GM12878 (cell line): ENCODE results near the gene TP63. TPM values are rescaled to one million over a fixed set of nuclear protein-coding genes. Genes with fewer than 3 reads are reported as not detected.

Experiments used
- ATAC-seq: fragments of 200-7000 bp; cut with Tn5 transposase; 3 replicates; pipeline ENCODE4 v1.9.1; 2020; ENCODE audit warnings: mild to moderate bottlenecking, moderate library complexity
- BruUV-seq: library from RNA; stranded (reverse); fragments of 400-500 nt; replicated peaks from 2 replicates; lab custom pipeline; 2021; lab: Mats Ljungman, UMichigan
- CTCF ChIA-PET: fragments of 300-600 bp; sonication (Branson Sonifier 250); formaldehyde crosslinking; extraction: SDS; loops from one replicate; lab custom pipeline; 2021; ENCODE audit warnings: inconsistent platforms; lab: Yijun Ruan, JAX
- POLR2A ChIA-PET: fragments of 350-600 bp; formaldehyde crosslinking; extraction: SDS; loops from one replicate; lab custom pipeline; 2021; ENCODE audit warnings: inconsistent platforms; lab: Charles Lee
- RAD21 ChIA-PET: fragments of 300-600 bp; sonication (Branson Sonifier 250); formaldehyde crosslinking; loops from one replicate; lab custom pipeline; 2023; ENCODE audit warnings: antibody characterized with exemption; ENCODE audit not compliant: unreplicated experiment; lab: Charles Lee
- SMC1A ChIA-PET: fragments of 300-600 bp; sonication (Branson Sonifier 250); formaldehyde crosslinking; loops from one replicate; lab custom pipeline; 2023; ENCODE audit not compliant: unreplicated experiment, uncharacterized antibody; lab: Charles Lee
- DNase-seq: peaks from one replicate; pipeline ENCODE4 v3.0.0-alpha.2; 2011; ENCODE audit warnings: low read depth, low spot score
- FAIRE-seq: peaks from 3 replicates; lab custom pipeline; 2011; peaks lifted over from hg19 to GRCh38; lab: Jason Lieb, UNC
- H2AFZ ChIP-seq: 2 replicates; pipeline ENCODE4 v1.6.0; 2011; ENCODE audit warnings: low read depth, low read length, control low read depth; ENCODE audit not compliant: control insufficient read depth
- H3K27ac ChIP-seq: 2 replicates; pipeline ENCODE4 v1.5.1; 2011; ENCODE audit warnings: control low read depth; ENCODE audit not compliant: control insufficient read depth, insufficient read depth
- H3K27me3 ChIP-seq, 2 experiments: replicated peaks in 1 of 2; 2 replicates each; pipeline versions ENCODE4 v1.6.0 to v1.6.1; 2011; ENCODE audit warnings: low read length in 1 of 2; ENCODE audit not compliant: control insufficient read depth in 2 of 2, insufficient read depth in 2 of 2
- H3K36me3 ChIP-seq, 2 experiments: 2 replicates each; pipeline ENCODE4 v1.5.1; 2011; ENCODE audit warnings: low read length in 1 of 2; ENCODE audit not compliant: control insufficient read depth in 2 of 2, insufficient read depth in 2 of 2
- H3K4me1 ChIP-seq: 2 replicates; pipeline ENCODE4 v1.6.1; 2011; ENCODE audit warnings: mild to moderate bottlenecking, low read length, moderate library complexity, mixed read lengths; ENCODE audit not compliant: control insufficient read depth, insufficient read depth
- H3K4me2 ChIP-seq: 2 replicates; pipeline ENCODE4 v1.6.0; 2011; ENCODE audit warnings: control low read depth; ENCODE audit not compliant: control insufficient read depth, insufficient read depth
- H3K4me3 ChIP-seq: fragments of 200-600 bp; sonication (generic); 2 replicates; pipeline ENCODE4 v1.5.1; 2016
- H3K79me2 ChIP-seq: 2 replicates; pipeline ENCODE4 v1.6.0; 2011; ENCODE audit warnings: low read length; ENCODE audit not compliant: control insufficient read depth, insufficient read depth
- H3K9ac ChIP-seq: 2 replicates; pipeline ENCODE4 v1.8.0; 2011; ENCODE audit warnings: low read length, control low read depth, mixed read lengths; ENCODE audit not compliant: control insufficient read depth, insufficient read depth
- H3K9me3 ChIP-seq: replicated peaks from 3 replicates; pipeline ENCODE4 v1.5.1; 2011; ENCODE audit warnings: mild to moderate bottlenecking, low read length; ENCODE audit not compliant: control insufficient read depth, insufficient read depth
- H4K20me1 ChIP-seq: 2 replicates; pipeline ENCODE4 v1.6.0; 2011; ENCODE audit not compliant: control insufficient read depth, insufficient read depth
- ATF7 ChIP-seq: fragments of 450-650 bp; IDR thresholded peaks from 2 replicates; pipeline ENCODE4 v1.6.1; 2016; ENCODE audit warnings: low read depth, mild to moderate bottlenecking
- BCLAF1 ChIP-seq: fragments of 450-650 bp; IDR thresholded peaks from 2 replicates; pipeline ENCODE4 v1.6.1; 2017; ENCODE audit warnings: antibody characterized with exemption, mild to moderate bottlenecking, moderate library complexity
- BHLHE40 ChIP-seq, 2 experiments: fragments of 450-650 bp in 1 of 2; IDR thresholded peaks; 2 replicates each; pipeline ENCODE4 v1.6.1; 2011 to 2017; ENCODE audit warnings: low read depth in 2 of 2, borderline replicate concordance in 1 of 2, improper control_type of control experiment in 1 of 2, low read length in 1 of 2, mild to moderate bottlenecking in 1 of 2
- BMI1 ChIP-seq: fragments of 450-650 bp; IDR thresholded peaks from 2 replicates; pipeline ENCODE4 v1.6.1; 2016; ENCODE audit warnings: mild to moderate bottlenecking, moderate library complexity, borderline replicate concordance
- ELK1 ChIP-seq: IDR thresholded peaks from 2 replicates; pipeline ENCODE4 v1.6.1; 2012; ENCODE audit warnings: low read depth, low read length, improper control_type of control experiment
- EZH2 ChIP-seq: IDR thresholded peaks from 2 replicates; pipeline ENCODE4 v1.6.1; 2012; ENCODE audit warnings: low read depth, mild to moderate bottlenecking, control low read depth, inconsistent platforms, low read length, borderline replicate concordance; ENCODE audit not compliant: control insufficient read depth
- HSF1 ChIP-seq: fragments of 150-350 bp; IDR thresholded peaks from 2 replicates; pipeline ENCODE4 v1.6.1; 2014; ENCODE audit warnings: mild to moderate bottlenecking, low read depth, low read length
- MEF2A ChIP-seq: IDR thresholded peaks from 2 replicates; pipeline ENCODE4 v1.6.1; 2011; ENCODE audit warnings: low read depth, mild to moderate bottlenecking, low read length, moderate library complexity; ENCODE audit not compliant: insufficient read depth
- NFYA ChIP-seq: IDR thresholded peaks from 2 replicates; pipeline ENCODE4 v1.6.1; 2011; ENCODE audit warnings: low read depth, mild to moderate bottlenecking, low read length, improper control_type of control experiment, borderline replicate concordance
- NR2C2 ChIP-seq: IDR thresholded peaks from 2 replicates; pipeline ENCODE4 v1.6.1; 2011; ENCODE audit warnings: borderline replicate concordance, low read depth; ENCODE audit not compliant: control insufficient read depth, insufficient read length
- PKNOX1 ChIP-seq: fragments of 450-650 bp; IDR thresholded peaks from 2 replicates; pipeline ENCODE4 v1.6.1; 2016; ENCODE audit warnings: mild to moderate bottlenecking
- POLR2AphosphoS5 ChIP-seq: IDR thresholded peaks from 2 replicates; pipeline ENCODE4 v1.6.1; 2011; ENCODE audit warnings: mild to moderate bottlenecking, low read length, inconsistent platforms
- SMC3 ChIP-seq: IDR thresholded peaks from 2 replicates; pipeline ENCODE4 v1.6.1; 2011; ENCODE audit warnings: low read length, improper control_type of control experiment, borderline replicate concordance
- WGBS: methylation state at CpG from one replicate; pipeline ENCODE4 v1.1.6; 2016; ENCODE audit warnings: low lambda C conversion rate; ENCODE audit not compliant: insufficient replicate concordance, insufficient coverage; ENCODE audit errors: missing lambda C conversion rate; 5-methylcytosine and 5-hydroxymethylcytosine counted together
- in situ Hi-C: fragments of 300-500 bp; cut with MboI; formaldehyde crosslinking; loops from 9 replicates; pipeline ENCODE4 v1.14.3; 2018; ENCODE audit warnings: mixed read lengths
- intact Hi-C: fragments of 100-400 bp; cut with micrococcal nuclease; formaldehyde crosslinking; loops from one replicate; pipeline ENCODE4 v1.14.2; 2022; ENCODE audit not compliant: unreplicated experiment
- polyA plus RNA-seq, 11 experiments: library from polyadenylated mRNA; depleted of rRNA in 4 of 11; unstranded in 6 of 11; stranded (reverse) in 5 of 11; fragments of >200 nt; fragmentation: Nextera tagmentation in 4 of 11; fragmentation: Illumina TruSeq in 1 of 11; extraction: Ambion mirVana in 4 of 11; extraction: Trizol in 1 of 11; gene quantifications; 1 replicate in 1 of 11; 2 replicates in 10 of 11; pipeline versions ENCODE4 v1.2.1 to v1.2.3, GENCODE V29; 2011 to 2016; ENCODE audit warnings: inconsistent platforms in 2 of 11, missing spikeins in 2 of 11, low read depth in 1 of 11
- total RNA-seq, 4 experiments: library from RNA; depleted of rRNA in 3 of 4; stranded (reverse); fragments of >200 nt in 3 of 4; fragmentation: Illumina TruSeq in 1 of 4; extraction: Trizol in 1 of 4; gene quantifications; 2 replicates each; pipeline versions ENCODE4 v1.2.1 to v1.2.3, GENCODE V29; 2013 to 2021

Gene TP63
- total and polyA plus RNA-seq, 10 of the 15 experiments (the other 5 are each of a cell fraction or from before 2014, with no cell fraction given), result 1.4 to 10.8 (median 6.2) TPM

- H3K9ac ChIP-seq, result no peak overlapping the region
- no peaks in the 10 kb centered on the region for H4K20me1 ChIP-seq
- ATAC-seq (no peak), FAIRE-seq (no peak), DNase-seq (no peak)
- 0 out of 2 replicates have a peak overlapping the region, but pooled peaks have one; percentile 25 for H3K4me3 ChIP-seq
- H3K79me2 ChIP-seq, result peaks cover 19% of the 10 kb centered on the region
- H3K4me1 ChIP-seq, result peaks cover 8% of the 10 kb centered on the region; the same call in 1 of the 2 replicates
- peak overlapping the region; percentile 31; the same call in 1 of the 2 replicates for H3K4me2 ChIP-seq
- H3K27ac ChIP-seq, result no peak overlapping the region
- in situ Hi-C loops (no loop called here), intact Hi-C loops (no loop called here)
- no peak overlapping the region for H2AFZ ChIP-seq
- H3K36me3 ChIP-seq, result no peaks in the 10 kb centered on the region
- H3K9me3 ChIP-seq, result peaks cover 2% of the 10 kb centered on the region; the same call in 2 of the 3 replicates
- 93% methylated on average over 3 of the region's 3 CpGs for WGBS
- SMC1A ChIA-PET, result interaction anchor here (1.1 to 3.2 kb wide), 5 partner anchors 8 to 78 kb away, joined by 3 to 13 read pairs (median 4); no protein-coding TSS in a partner anchor
- RAD21 ChIA-PET, result interaction anchor here (1.2 kb wide), 1 partner anchor 791 kb away, joined by 3 read pairs; no protein-coding TSS in a partner anchor
- CTCF ChIA-PET, result interaction anchor here (1.1 to 1.7 kb wide), 2 partner anchors 11 to 123 kb away, joined by 3 to 5 read pairs; no protein-coding TSS in a partner anchor
- POLR2A ChIA-PET, result interaction anchor here (0.9 kb wide), 1 partner anchor 8 kb away, joined by 3 read pairs; no protein-coding TSS in a partner anchor
- no peaks in the 10 kb centered on the region for H3K27me3 ChIP-seq
- no TSS peak for BruUV-seq
- TF ChIP-seq BMI1 (no peak), ELK1 (no peak), BHLHE40 (IDR thresholded peaks at IDR 0.05; ENCODE audit: borderline replicate concordance in 1 of 2, low read depth in 2 of 2, low read length in 1 of 2) (no peak), NR2C2 (no peak), EZH2 (no peak), PKNOX1 (no peak), HSF1 (no peak), POLR2AphosphoS5 (no peak), NFYA (no peak), BCLAF1 (no peak), MEF2A (no peak), ATF7 (no peak), SMC3 (no peak)
These were observed 4.2 kb downstream of the TP63 start for GRCh38 chr3:189635339-189635738.
